ENCODE results near the gene PHF3. TPM values are rescaled to one million over a fixed set of nuclear protein-coding genes. Genes with fewer than 3 reads are reported as not detected.

Gene PHF3
- total and polyA plus RNA-seq, 2 donors (not counting 1 experiment from before 2014, with no cell fraction given) = 13.5 to 111 TPM

- Histone ChIP-seq H3K9me3 (ENCODE audit: control extremely low read depth in 1 of 3, control insufficient read depth in 2 of 3, insufficient read depth in 1 of 3, low read length in 2 of 3) (no peaks in the 10 kb centered on the region), H3K4me2 (replicated peaks; ENCODE audit: low read depth, low read length, poor library complexity, severe bottlenecking) (peak overlapping the region; percentile 41), H3K79me2 (ENCODE audit: control insufficient read depth, insufficient read depth, low read length) (peaks cover 34% of the 10 kb centered on the region), H3K36me3 (replicated peaks in 1 of 2; ENCODE audit: control extremely low read depth in 1 of 2, control insufficient read depth in 1 of 2, extremely low read depth in 1 of 2, insufficient read depth in 2 of 2, low read length in 1 of 2) (peaks cover 2 to 18% of the 10 kb centered on the region in 2 experiments), H3K9ac (ENCODE audit: low read length) (peak overlapping the region; percentile 2), H3K27me3 (replicated peaks in 1 of 4; ENCODE audit: control extremely low read depth in 1 of 4, control insufficient read depth in 3 of 4, insufficient read depth in 4 of 4, low read length in 3 of 4) (no peaks in the 10 kb centered on the region), H3K4me3 (ENCODE audit: control extremely low read depth in 1 of 5, extremely low read depth in 1 of 5, insufficient read depth in 1 of 5, low read depth in 2 of 5, low read length in 4 of 5) (no peak overlapping the region), H2AFZ (ENCODE audit: insufficient read depth, low read depth, low read length, poor library complexity, severe bottlenecking) (peak overlapping the region; percentile 24), H3K4me1 (ENCODE audit: control insufficient read depth in 2 of 2, insufficient read depth in 2 of 2, low read length in 2 of 2) (peaks cover 9 to 19% of the 10 kb centered on the region in 2 donors), H4K20me1 (ENCODE audit: control insufficient read depth, insufficient read depth, low read length, poor library complexity, severe bottlenecking) (no peaks in the 10 kb centered on the region), H3K27ac (ENCODE audit: low read length in 2 of 2) (peak overlapping the region; percentile 54 to 59)
- intact Hi-C loops (cut with micrococcal nuclease) = loop anchor here (5.0 kb wide), 1 partner anchor 113 kb away; the partner anchor contains the start of genes LOC128125822 and PTP4A1
- no peaks in the 10 kb centered on the region for H3K9me3 Mint-ChIP-seq (ENCODE audit: insufficient read depth)
- POLR2A ChIA-PET = interaction anchor here (0.9 to 2.5 kb wide), 2 partner anchors 20 to 50 kb away, joined by 10 to 15 read pairs; partner anchors contain the start of gene PHF3
- TF ChIP-seq EZH2 (IDR thresholded peaks at IDR 0.05; ENCODE audit: borderline replicate concordance, insufficient read depth, low read depth, low read length, poor library complexity, severe bottlenecking) (no peak), CTCF (IDR thresholded peaks at IDR 0.05) (no peak)
- peak; percentile 71 for DNase-seq
- 37% methylated on average over 3 of the region's 4 CpGs for WGBS (ENCODE audit: insufficient coverage)
- CTCF ChIA-PET = interaction anchor here (1.2 to 1.4 kb wide), 3 partner anchors 37 to 88 kb away, joined by 3 to 5 read pairs (median 3); no protein-coding TSS in a partner anchor
- H3K4me1 Mint-ChIP-seq = peaks cover 53% of the 10 kb centered on the region
- ATAC-seq (ENCODE audit: low read depth) = peak; percentile 92
- no peaks in the 10 kb centered on the region for H3K27me3 Mint-ChIP-seq
- peak overlapping the region; percentile 58 for H3K27ac Mint-ChIP-seq
- peak overlapping the region; percentile 54 for H3K4me3 Mint-ChIP-seq
Observed at GRCh38 chr6:63685446-63686379, 50.1 kb downstream of the PHF3 start.
